HG02678 (cell line): ENCODE measurements around the gene C11orf16.
"Not testable (repeated sequence)": the region's sequence is repeated elsewhere in the genome, so short reads cannot be mapped to it uniquely, and the experiment has no call there.

Source experiments
- ATAC-seq: cut with Tn5 transposase; IDR thresholded peaks from one replicate; pipeline ENCODE4 v1.9.1; 2021; ENCODE audit warnings: mild to moderate bottlenecking, moderate library complexity; ENCODE audit not compliant: unreplicated experiment

Gene C11orf16

GRCh38 chr11:8937659-8938058, 4.9 kb upstream of the C11orf16 start:
- ATAC-seq = no peak

GRCh38 chr11:8937159-8937558, 4.4 kb upstream of the C11orf16 start:
- no peak for ATAC-seq

GRCh38 chr11:8935789-8936188, 3.0 kb upstream of the C11orf16 start:
- ATAC-seq = not testable (repeated sequence)

- ATAC-seq = no peak
These were observed 2.2 kb upstream of the C11orf16 start for GRCh38 chr11:8934742-8935488.

- ATAC-seq = no peak
These were observed 1.2 kb upstream of the C11orf16 start for GRCh38 chr11:8933931-8934330.

- ATAC-seq = no peak
These were observed 2.1 kb downstream of the C11orf16 start for GRCh38 chr11:8930456-8931175.

- ATAC-seq = no peak
These were observed 3.6 kb downstream of the C11orf16 start for GRCh38 chr11:8928981-8929615.

GRCh38 chr11:8928205-8928604, 4.5 kb downstream of the C11orf16 start:
- ATAC-seq = no peak

GRCh38 chr11:8927233-8927632, 5.5 kb downstream of the C11orf16 start:
- ATAC-seq = no peak

- ATAC-seq = no peak
These were observed 6.5 kb downstream of the C11orf16 start for GRCh38 chr11:8926236-8926635.

- no peak for ATAC-seq
These were observed 7.0 kb downstream of the C11orf16 start for GRCh38 chr11:8925711-8926110.

GRCh38 chr11:8922691-8923090, 10.1 kb downstream of the C11orf16 start:
- no peak for ATAC-seq

- no peak for ATAC-seq
These were observed 15.5 kb downstream of the C11orf16 start for GRCh38 chr11:8917157-8917825.

GRCh38 chr11:8914661-8915018, 18.1 kb downstream of the C11orf16 start:
- no peak for ATAC-seq

GRCh38 chr11:8913961-8914660, 18.6 kb downstream of the C11orf16 start:
- peak; percentile 38 for ATAC-seq

GRCh38 chr11:8911029-8911823, 21.5 kb downstream of the C11orf16 start, which contains the start of gene AKIP1:
Gene AKIP1, plus strand, starts transcription at chr11:8911189. Its CDS starts 261 bp downstream, at chr11:8911450.
- ATAC-seq = peak; percentile 73

- ATAC-seq = peak; percentile 5
These were observed 22.1 kb downstream of the C11orf16 start for GRCh38 chr11:8910649-8911026.

- no peak for ATAC-seq
These were observed 24.6 kb downstream of the C11orf16 start for GRCh38 chr11:8908099-8908498.

GRCh38 chr11:8907116-8907515, 25.6 kb downstream of the C11orf16 start:
- no peak for ATAC-seq
